NOMO-1 (cell line): Measurements from ENCODE around the gene MMP23B.

Source experiments
- DNase-seq, 2 experiments: peaks; one replicate each; lab custom pipeline; 2025; ENCODE audit not compliant: unreplicated experiment in 2 of 2; lab: John Stamatoyannopoulos, UW

The MMP23B gene

GRCh38 chr1:1618396-1619068, 13.4 kb upstream of the MMP23B start:
- no peak for DNase-seq

DNA sequence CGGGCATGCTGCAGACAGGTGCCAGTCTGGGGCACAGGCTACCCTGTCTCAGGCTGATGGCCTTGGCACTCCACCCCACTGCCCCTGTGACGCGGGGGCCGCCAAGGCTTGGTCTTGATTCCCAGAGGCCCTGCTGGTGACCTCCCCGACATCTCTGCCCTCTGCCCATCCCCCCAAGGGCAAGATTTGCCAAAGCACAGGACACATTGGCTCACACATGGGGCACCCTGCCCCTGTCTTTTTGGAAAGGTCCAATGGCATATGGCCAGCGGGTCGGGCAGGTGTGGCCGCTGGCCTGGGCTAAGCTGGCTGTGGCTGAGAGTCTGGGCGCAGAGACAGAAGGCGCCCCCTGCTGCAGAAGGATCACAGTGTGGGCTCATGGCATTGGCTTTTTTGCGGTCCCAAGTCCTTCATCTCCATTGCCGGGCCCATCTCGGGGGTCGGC, 12.0 kb upstream of the MMP23B start:
- DNase-seq: no peak

- DNase-seq: no peak
These were observed 11.4 kb upstream of the MMP23B start for GRCh38 chr1:1620433-1621139.

DNA sequence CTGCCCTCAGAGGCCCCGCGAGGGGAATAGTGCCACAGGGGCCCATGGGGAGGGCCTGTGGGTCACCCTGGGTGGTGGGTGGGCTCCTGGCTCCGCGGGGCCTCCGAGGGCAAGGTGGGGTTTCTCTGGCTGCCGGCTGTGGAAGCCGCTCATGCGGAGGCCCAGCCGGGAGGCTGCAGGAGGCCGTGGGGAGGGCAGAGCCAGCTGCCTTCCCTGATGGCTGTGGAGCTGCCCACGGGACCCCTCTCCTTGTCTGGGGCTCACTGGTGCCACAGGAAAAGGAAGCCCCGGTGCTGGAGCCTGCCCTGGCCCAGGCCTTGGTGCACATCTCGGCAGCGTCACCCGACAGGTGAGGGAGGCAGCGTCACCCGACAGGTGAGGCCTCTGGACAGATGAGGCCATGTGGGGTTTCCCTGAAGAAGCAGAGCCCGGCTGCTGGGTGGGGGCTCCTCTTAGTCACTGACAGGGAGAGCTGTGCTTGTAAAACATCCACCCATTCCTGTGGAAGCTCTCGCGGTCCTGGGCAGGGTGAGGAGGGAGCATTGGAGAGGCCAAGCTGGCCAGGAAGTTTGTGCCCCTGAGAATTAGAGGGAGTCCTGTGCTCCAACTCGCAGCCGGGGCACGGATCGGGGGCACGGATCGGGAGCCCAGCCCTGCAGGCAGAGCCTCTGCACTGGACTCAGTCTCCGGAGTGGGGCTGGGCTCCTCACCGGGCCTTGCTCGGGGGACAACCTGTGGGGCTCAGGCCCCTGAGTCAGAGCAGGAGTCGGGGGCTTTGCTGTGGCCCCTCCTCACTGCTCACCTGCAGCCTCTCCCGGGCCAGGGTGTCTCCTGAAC, 10.6 kb upstream of the MMP23B start:
- DNase-seq: no peak

- DNase-seq: no peak
These were observed 9.8 kb upstream of the MMP23B start for GRCh38 chr1:1622010-1622787.

DNA sequence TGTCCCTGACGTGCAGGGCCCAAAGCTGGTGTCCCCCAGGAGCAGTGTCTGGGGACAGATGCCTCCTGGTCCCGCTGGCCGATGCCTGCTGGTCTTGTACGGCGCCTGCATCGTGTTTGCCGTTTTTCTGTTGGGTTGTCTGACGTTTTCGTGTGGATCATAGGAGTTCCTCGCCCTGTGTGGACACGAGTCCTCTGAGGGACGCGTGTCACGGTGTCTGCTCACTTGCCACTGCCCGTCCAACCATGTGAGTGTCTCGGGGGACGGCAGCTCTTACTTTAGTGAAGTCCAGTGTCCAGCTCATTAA, 9.2 kb upstream of the MMP23B start:
- DNase-seq: no peak

- DNase-seq: no peak
These were observed 8.8 kb upstream of the MMP23B start for GRCh38 chr1:1623181-1623630.

- no peak for DNase-seq
These were observed 8.1 kb upstream of the MMP23B start for GRCh38 chr1:1623631-1624442.

- DNase-seq: no peak
These were observed 7.2 kb upstream of the MMP23B start for GRCh38 chr1:1624443-1625403.

DNA sequence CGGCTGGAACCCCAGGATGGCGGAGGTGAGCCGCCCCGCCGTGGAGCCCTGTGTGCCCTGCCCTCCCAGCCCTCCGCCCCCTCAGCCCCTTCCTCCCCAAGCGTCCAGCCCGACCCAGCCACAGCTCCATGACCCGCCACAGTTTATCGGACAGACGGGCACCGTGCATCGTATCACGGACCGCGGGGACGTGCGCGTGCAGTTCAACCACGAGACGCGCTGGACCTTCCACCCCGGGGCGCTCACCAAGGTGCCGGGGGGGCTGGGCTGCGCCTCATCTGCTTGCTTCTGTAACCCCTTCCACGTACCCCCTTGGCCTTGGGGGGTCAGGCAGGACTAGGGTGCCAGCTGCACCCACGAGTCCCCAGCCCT, 6.6 kb upstream of the MMP23B start:
- no peak for DNase-seq

DNA sequence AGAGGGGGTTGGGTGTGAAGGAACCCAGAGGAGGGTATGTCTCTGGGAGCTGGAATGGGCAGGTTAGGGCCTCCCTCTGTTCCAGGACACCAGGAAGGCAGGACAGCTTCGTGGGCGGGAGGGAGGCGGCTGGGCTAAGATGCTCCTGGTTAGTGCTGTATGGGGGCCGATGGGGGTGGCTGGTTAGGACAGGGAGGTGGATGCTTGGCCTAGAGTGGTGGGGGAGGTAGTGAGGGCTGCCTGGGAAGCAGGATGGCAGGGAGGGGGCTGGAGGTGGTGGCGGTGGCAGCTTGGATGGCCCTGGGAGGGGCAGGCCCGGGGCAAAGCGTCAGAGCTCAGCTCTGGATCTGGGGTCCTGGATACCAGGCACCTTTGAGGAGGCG, 6.2 kb upstream of the MMP23B start:
- DNase-seq: no peak

DNA sequence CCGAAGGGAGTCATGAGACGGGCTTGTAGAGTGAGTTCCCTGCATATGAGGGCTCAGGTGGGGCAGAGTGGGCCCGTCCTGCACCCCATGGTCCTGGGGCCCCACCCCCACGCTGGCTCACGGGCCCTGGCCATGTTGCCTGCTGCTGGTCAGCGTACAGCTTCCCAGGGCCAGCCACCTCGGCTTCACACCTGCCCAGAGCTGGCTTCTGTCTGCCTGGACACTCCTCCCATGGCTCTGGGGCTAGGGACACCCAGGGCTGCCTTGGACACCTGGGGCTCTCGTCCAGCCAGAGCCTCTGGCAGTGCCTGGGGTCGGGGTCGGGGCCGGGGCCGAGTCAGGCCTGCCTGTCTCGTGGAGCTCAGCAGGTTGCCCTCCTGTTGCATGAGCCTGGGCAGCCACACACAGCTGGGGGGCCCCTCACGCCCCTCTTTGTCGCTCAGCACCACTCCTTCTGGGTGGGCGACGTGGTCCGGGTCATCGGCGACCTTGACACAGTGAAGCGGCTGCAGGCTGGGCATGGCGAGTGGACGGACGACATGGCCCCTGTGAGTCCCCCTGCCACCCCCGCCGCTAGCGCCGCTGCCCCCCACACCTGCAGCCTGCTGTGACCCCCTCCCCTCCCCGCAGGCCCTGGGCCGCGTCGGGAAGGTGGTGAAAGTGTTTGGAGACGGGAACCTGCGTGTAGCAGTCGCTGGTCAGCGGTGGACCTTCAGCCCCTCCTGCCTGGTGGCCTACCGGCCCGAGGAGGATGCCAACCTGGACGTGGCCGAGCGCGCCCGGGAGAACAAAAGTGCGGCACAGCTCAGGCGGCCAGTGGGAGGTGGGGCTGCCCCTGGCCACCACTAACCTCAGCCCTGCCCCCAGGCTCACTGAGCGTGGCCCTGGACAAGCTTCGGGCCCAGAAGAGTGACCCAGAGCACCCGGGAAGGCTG, 5.5 kb upstream of the MMP23B start:
- no peak for DNase-seq

- DNase-seq: no peak
These were observed 4.6 kb upstream of the MMP23B start for GRCh38 chr1:1627261-1627828.

GRCh38 chr1:1627829-1628753, 3.9 kb upstream of the MMP23B start:
- DNase-seq: no peak

- DNase-seq: no peak
These were observed 3.1 kb upstream of the MMP23B start for GRCh38 chr1:1628754-1629429.
